Measurements from ENCODE around the gene MTRF1L.

- TF ChIP-seq CTCF (optimal IDR thresholded peaks at IDR 0.05 in 1 of 3, IDR thresholded peaks at IDR 0.05 in 1 of 3, conservative IDR thresholded peaks at IDR 0.05 in 1 of 3; ENCODE audit: extremely low read depth in 1 of 3, insufficient read depth in 2 of 3, low read length in 3 of 3) (no peak), EZH2 (IDR thresholded peaks at IDR 0.05; ENCODE audit: low read length) (no peak)
Observed at GRCh38 chr6:152982904-152983636, 19.4 kb downstream of the MTRF1L start, which contains the start of gene FBXO5.

Measured in keratinocyte (primary cell).